IMR-90 (cell line): ENCODE results near the gene LHFPL3. TPM values are rescaled to one million over a fixed set of nuclear protein-coding genes. Genes with fewer than 3 reads are reported as not detected.

ENCODE experiments used
- ATAC-seq: fragments of 200-7000 bp; cut with Tn5 transposase; 2 replicates; pipeline ENCODE4 v1.9.1; 2020; ENCODE audit warnings: low read depth, mild to moderate bottlenecking, moderate library complexity
- BruUV-seq: library from RNA; stranded (reverse); fragments of 400-500 nt; replicated peaks from 2 replicates; lab custom pipeline; 2021; lab: Mats Ljungman, UMichigan
- CTCF ChIA-PET: fragments of 300-600 bp; formaldehyde crosslinking; extraction: SDS; loops from one replicate; lab custom pipeline; 2021; ENCODE audit warnings: antibody characterized with exemption; lab: Yijun Ruan, JAX
- POLR2A ChIA-PET: fragments of 300-600 bp; sonication (Branson Sonifier 250); formaldehyde crosslinking; loops from one replicate; lab custom pipeline; 2022; ENCODE audit warnings: antibody characterized with exemption; ENCODE audit not compliant: unreplicated experiment; lab: Charles Lee
- DNase-seq: peaks from one replicate; pipeline ENCODE4 v3.0.0; 2013
- H2AFZ ChIP-seq: replicated peaks from 2 replicates; pipeline ENCODE3; 2013; ENCODE audit warnings: low read length, mild to moderate bottlenecking; ENCODE audit not compliant: poor library complexity
- H2AK5ac ChIP-seq: 2 replicates; pipeline ENCODE4 v1.6.1; 2013; ENCODE audit warnings: low read depth, low read length, inconsistent platforms
- H2AK9ac ChIP-seq: replicated peaks from 2 replicates; pipeline ENCODE3; 2013; ENCODE audit warnings: mild to moderate bottlenecking, low read depth, low read length, moderate library complexity; ENCODE audit not compliant: poor library complexity
- H2BK120ac ChIP-seq: 2 replicates; pipeline ENCODE4 v1.6.1; 2013; ENCODE audit warnings: low read depth, low read length, inconsistent platforms
- H2BK15ac ChIP-seq: 3 replicates; pipeline ENCODE4 v1.6.1; 2013; ENCODE audit warnings: low read depth, low read length, inconsistent platforms
- H2BK20ac ChIP-seq: 2 replicates; pipeline ENCODE4 v1.6.1; 2013; ENCODE audit warnings: low read depth, mild to moderate bottlenecking, inconsistent platforms, low read length, moderate library complexity
- H2BK5ac ChIP-seq: 2 replicates; pipeline ENCODE4 v1.6.1; 2013; ENCODE audit warnings: mild to moderate bottlenecking, low read depth, low read length, inconsistent platforms; ENCODE audit not compliant: poor library complexity, severe bottlenecking
- H3K14ac ChIP-seq: replicated peaks from 2 replicates; pipeline ENCODE4 v1.6.1; 2013; ENCODE audit warnings: low read depth, low read length, inconsistent platforms
- H3K18ac ChIP-seq: 2 replicates; pipeline ENCODE4 v1.6.1; 2013; ENCODE audit warnings: low read depth, low read length, control low read depth
- H3K23ac ChIP-seq: 2 replicates; pipeline ENCODE4 v1.6.1; 2013; ENCODE audit warnings: low read depth, low read length, inconsistent platforms
- H3K27ac ChIP-seq: 2 replicates; pipeline ENCODE4 v1.5.1; 2013; ENCODE audit warnings: mild to moderate bottlenecking, control low read depth, low read length; ENCODE audit not compliant: insufficient read depth
- H3K27me3 ChIP-seq: 2 replicates; pipeline ENCODE4 v1.6.1; 2013; ENCODE audit warnings: low read length; ENCODE audit not compliant: control insufficient read depth, insufficient read depth
- H3K36me3 ChIP-seq: 2 replicates; pipeline ENCODE4 v1.6.1; 2013; ENCODE audit warnings: low read length, mixed read lengths; ENCODE audit not compliant: control insufficient read depth, insufficient read depth
- H3K4ac ChIP-seq: 2 replicates; pipeline ENCODE4 v1.6.1; 2013; ENCODE audit warnings: low read depth, low read length, inconsistent platforms
- H3K4me1 ChIP-seq: 2 replicates; pipeline ENCODE4 v1.6.1; 2013; ENCODE audit warnings: low read length, mixed read lengths; ENCODE audit not compliant: control insufficient read depth, insufficient read depth
- H3K4me2 ChIP-seq: 2 replicates; pipeline ENCODE4 v1.6.1; 2013; ENCODE audit warnings: low read depth, mild to moderate bottlenecking, control low read depth, low read length, moderate library complexity
- H3K4me3 ChIP-seq: 2 replicates; pipeline ENCODE4 v1.5.1; 2013; ENCODE audit warnings: low read depth, mild to moderate bottlenecking, control low read depth, low read length, moderate library complexity; ENCODE audit not compliant: insufficient read depth
- H3K56ac ChIP-seq: 2 replicates; pipeline ENCODE4 v1.6.1; 2013; ENCODE audit warnings: low read length, inconsistent platforms; ENCODE audit not compliant: insufficient read depth; ENCODE audit errors: extremely low read depth
- H3K79me1 ChIP-seq, 2 experiments: 2 replicates each; pipeline ENCODE4 v1.6.1; 2013; ENCODE audit warnings: low read length in 2 of 2, inconsistent platforms in 1 of 2, low read depth in 1 of 2
- H3K9ac ChIP-seq: 2 replicates; pipeline ENCODE4 v1.6.1; 2013; ENCODE audit warnings: low read depth, low read length, control low read depth
- H3K9me1 ChIP-seq: 2 replicates; pipeline ENCODE4 v1.6.1; 2013; ENCODE audit warnings: low read length, inconsistent platforms; ENCODE audit not compliant: insufficient read depth
- H3K9me3 ChIP-seq: 2 replicates; pipeline ENCODE4 v1.6.1; 2013; ENCODE audit warnings: low read length; ENCODE audit not compliant: control insufficient read depth, insufficient read depth
- H4K20me1 ChIP-seq: 2 replicates; pipeline ENCODE4 v1.6.1; 2013; ENCODE audit warnings: low read length, inconsistent platforms; ENCODE audit not compliant: insufficient read depth
- H4K5ac ChIP-seq: 2 replicates; pipeline ENCODE4 v1.6.1; 2013; ENCODE audit warnings: mild to moderate bottlenecking, low read depth, low read length, control low read depth
- H4K8ac ChIP-seq, 2 experiments: 2 replicates each; pipeline ENCODE4 v1.6.1; 2013; ENCODE audit warnings: low read depth in 2 of 2, low read length in 2 of 2, control low read depth in 1 of 2, inconsistent platforms in 1 of 2
- H4K91ac ChIP-seq: 2 replicates; pipeline ENCODE4 v1.6.1; 2013; ENCODE audit warnings: low read depth, low read length, inconsistent platforms; ENCODE audit not compliant: insufficient read depth
- BHLHE40 ChIP-seq: fragments of 150-350 bp; IDR thresholded peaks from 2 replicates; pipeline ENCODE4 v1.6.1; 2016; ENCODE audit warnings: mild to moderate bottlenecking, low read depth, low read length
- CEBPB ChIP-seq: IDR thresholded peaks from 2 replicates; pipeline ENCODE4 v1.6.1; 2012; ENCODE audit warnings: low read depth, low read length, improper control_type of control experiment
- CHD1 ChIP-seq: IDR thresholded peaks from 2 replicates; pipeline ENCODE4 v1.6.1; 2012; ENCODE audit warnings: low read depth, low read length, improper control_type of control experiment
- CTCF ChIP-seq: conservative IDR thresholded peaks from 2 replicates; pipeline ENCODE4 v1.5.1; 2012; ENCODE audit warnings: mild to moderate bottlenecking, low read depth, low read length, improper control_type of control experiment
- ELK1 ChIP-seq: fragments of 150-350 bp; IDR thresholded peaks from 2 replicates; pipeline ENCODE4 v1.6.1; 2016; ENCODE audit warnings: low read depth, mild to moderate bottlenecking, low read length, moderate library complexity, borderline replicate concordance
- FOS ChIP-seq: fragments of 150-350 bp; IDR thresholded peaks from 2 replicates; pipeline ENCODE4 v1.6.1; 2016; ENCODE audit warnings: low read depth, low read length
- MAFK ChIP-seq: IDR thresholded peaks from 2 replicates; pipeline ENCODE4 v1.6.1; 2012; ENCODE audit warnings: low read depth, low read length, improper control_type of control experiment
- MAZ ChIP-seq: IDR thresholded peaks from 2 replicates; pipeline ENCODE4 v1.6.1; 2012; ENCODE audit warnings: low read depth, mild to moderate bottlenecking, low read length, improper control_type of control experiment, moderate library complexity, borderline replicate concordance
- MXI1 ChIP-seq: IDR thresholded peaks from 2 replicates; pipeline ENCODE4 v1.6.1; 2012; ENCODE audit warnings: low read depth, mild to moderate bottlenecking, low read length, moderate library complexity, borderline replicate concordance
- NFE2L2 ChIP-seq: fragments of 150-350 bp; IDR thresholded peaks from 2 replicates; pipeline ENCODE4 v1.6.1; 2016; ENCODE audit warnings: low read depth, mild to moderate bottlenecking, low read length
- POLR2A ChIP-seq: IDR thresholded peaks from 2 replicates; pipeline ENCODE4 v1.6.1; 2012; ENCODE audit warnings: mild to moderate bottlenecking, low read depth, low read length
- RAD21 ChIP-seq: IDR thresholded peaks from 2 replicates; pipeline ENCODE4 v1.6.1; 2012; ENCODE audit warnings: low read length, improper control_type of control experiment
- RCOR1 ChIP-seq: IDR thresholded peaks from 2 replicates; pipeline ENCODE4 v1.6.1; 2012; ENCODE audit warnings: mild to moderate bottlenecking, low read length, improper control_type of control experiment; ENCODE audit not compliant: insufficient replicate concordance
- RFX5 ChIP-seq: IDR thresholded peaks from 2 replicates; pipeline ENCODE4 v1.8.0; 2012; ENCODE audit warnings: low read depth, mild to moderate bottlenecking, low read length, moderate library complexity
- SMC3 ChIP-seq: fragments of 150-350 bp; IDR thresholded peaks from 2 replicates; pipeline ENCODE4 v1.6.1; 2016; ENCODE audit warnings: low read depth, mild to moderate bottlenecking, antibody characterized with exemption, low read length, moderate library complexity
- USF2 ChIP-seq: fragments of 150-350 bp; IDR thresholded peaks from 2 replicates; pipeline ENCODE4 v1.6.1; 2017; ENCODE audit warnings: mild to moderate bottlenecking, antibody characterized with exemption, low read length, low read depth
- WGBS, 2 experiments: methylation state at CpG; one replicate each; pipeline versions ENCODE4 v1.1.5 to v1.1.7; 2013; ENCODE audit warnings: missing lambda C conversion rate in 2 of 2; ENCODE audit not compliant: insufficient read length in 1 of 2; ENCODE audit errors: extremely low coverage in 2 of 2; 5-methylcytosine and 5-hydroxymethylcytosine counted together
- dilution Hi-C: fragments of 300-500 bp; cut with HindIII; formaldehyde crosslinking; loops from one replicate; pipeline ENCODE4 v1.14.3; 2018; ENCODE audit warnings: low sequenced_read_pairs; ENCODE audit not compliant: unreplicated experiment
- in situ Hi-C: fragments of 300-500 bp; cut with MboI; formaldehyde crosslinking; loops from 3 replicates; pipeline ENCODE4 v1.14.3; 2019; ENCODE audit warnings: low sequenced_read_pairs, inconsistent platforms, mixed read lengths
- intact Hi-C: fragments of 100-400 bp; cut with micrococcal nuclease; formaldehyde crosslinking; loops from 2 replicates; pipeline ENCODE4 v1.10.0; 2022
- polyA plus RNA-seq, 3 experiments: library from polyadenylated mRNA; depleted of rRNA; stranded (reverse); fragments of >200 nt; gene quantifications; 2 replicates each; pipeline ENCODE4 v1.2.3, GENCODE V29; 2012; ENCODE audit warnings: low replicate concordance in 1 of 3
- total RNA-seq: library from RNA; depleted of rRNA; stranded (reverse); fragments of >200 nt; gene quantifications from 2 replicates; pipeline ENCODE4 v1.2.3, GENCODE V29; 2012

The LHFPL3 gene
- total and polyA plus RNA-seq, 2 of the 4 experiments (the other 2 are of a cell fraction), result not detected

GRCh38 chr7:104950006-104950405 lies 621.6 kb downstream of the LHFPL3 start:
- Histone ChIP-seq H3K23ac (no peak overlapping the region), H2BK5ac (no peak overlapping the region), H3K27ac (no peak overlapping the region), H4K20me1 (no peaks in the 10 kb centered on the region), H3K9ac (no peak overlapping the region), H3K4me1 (peaks cover 6% of the 10 kb centered on the region), H3K56ac (no peak overlapping the region), H3K9me1 (peaks cover 3% of the 10 kb centered on the region; the same call in 1 of the 2 replicates), H3K18ac (no peak overlapping the region), H2AK5ac (no peak overlapping the region), H2BK120ac (no peak overlapping the region), H3K36me3 (no peaks in the 10 kb centered on the region), H3K9me3 (no peaks in the 10 kb centered on the region), H4K91ac (no peak overlapping the region), H4K5ac (no peak overlapping the region), H2BK15ac (no peak overlapping the region), H3K27me3 (no peaks in the 10 kb centered on the region), H2AFZ (no peak overlapping the region), H3K4ac (no peak overlapping the region), H3K14ac (no peak overlapping the region), H2BK20ac (no peak overlapping the region), H2AK9ac (no peak overlapping the region), H3K4me2 (no peak overlapping the region), H3K79me1 (no peaks in the 10 kb centered on the region), H4K8ac (no peak overlapping the region), H3K4me3 (no peak overlapping the region)
- intact Hi-C loops, result no loop called here
- POLR2A ChIA-PET, result no interaction called here
- no peak for TF ChIP-seq MXI1
- no peak for TF ChIP-seq SMC3
- TF ChIP-seq RAD21, result no peak
- no peak for TF ChIP-seq FOS
- TF ChIP-seq NFE2L2, result no peak
- TF ChIP-seq ELK1, result no peak
- TF ChIP-seq BHLHE40, result no peak
- TF ChIP-seq CHD1, result no peak
- TF ChIP-seq POLR2A, result no peak
- no peak for TF ChIP-seq MAZ
- no peak for TF ChIP-seq USF2
- no peak for TF ChIP-seq RCOR1
- no peak for TF ChIP-seq CEBPB
- TF ChIP-seq MAFK, result no peak
- no peak for TF ChIP-seq RFX5
- no peak for TF ChIP-seq CTCF
- CTCF ChIA-PET, result no interaction called here
- dilution Hi-C loops, result no loop called here
- ATAC-seq, result no peak
- WGBS, 2 experiments, result 95% methylated on average over 4 of the region's 5 CpGs; no CpG with 5 or more reads in 1 of the 2 experiments
- BruUV-seq, result no TSS peak
- in situ Hi-C loops, result no loop called here
- no peak for DNase-seq
